Astrocyte (in vitro differentiated cells and primary cell): ENCODE data around the gene FOXK2. TPM values are rescaled to one million over a fixed set of nuclear protein-coding genes. Genes with fewer than 3 reads are reported as not detected.

Source experiments
- DNase-seq: peaks from one replicate; pipeline ENCODE4 v3.0.0-alpha.2; 2010; ENCODE audit warnings: low read depth
- FAIRE-seq: peaks from 2 replicates; lab custom pipeline; 2011; peaks lifted over from hg19 to GRCh38; lab: Jason Lieb, UNC
- H2AFZ ChIP-seq: 2 replicates; pipeline ENCODE4 v1.6.0; 2012; ENCODE audit warnings: low read depth, low read length, inconsistent platforms
- H3K27ac ChIP-seq: 2 replicates; pipeline ENCODE4 v1.5.1; 2011; ENCODE audit warnings: low read depth, low read length, inconsistent platforms
- H3K27me3 ChIP-seq: 2 replicates; pipeline ENCODE4 v1.6.0; 2011; ENCODE audit warnings: low read length, inconsistent platforms; ENCODE audit not compliant: insufficient read depth
- H3K36me3 ChIP-seq: 2 replicates; pipeline ENCODE4 v1.5.1; 2011; ENCODE audit warnings: low read length, inconsistent platforms; ENCODE audit not compliant: insufficient read depth
- H3K4me1 ChIP-seq: 2 replicates; pipeline ENCODE4 v1.5.1; 2011; ENCODE audit warnings: low read length, inconsistent platforms; ENCODE audit not compliant: insufficient read depth
- H3K4me2 ChIP-seq: 2 replicates; pipeline ENCODE4 v1.6.0; 2012; ENCODE audit warnings: low read length, inconsistent platforms
- H3K4me3 ChIP-seq: 2 replicates; pipeline ENCODE4 v1.5.1; 2011; ENCODE audit warnings: low read depth, mild to moderate bottlenecking, low read length, inconsistent platforms; ENCODE audit not compliant: insufficient read depth
- H3K79me2 ChIP-seq: 2 replicates; pipeline ENCODE4 v1.6.0; 2012; ENCODE audit warnings: mild to moderate bottlenecking, low read length, inconsistent platforms; ENCODE audit not compliant: insufficient read depth
- H3K9ac ChIP-seq: 2 replicates; pipeline ENCODE4 v1.6.0; 2012; ENCODE audit warnings: mild to moderate bottlenecking, low read length, inconsistent platforms
- H3K9me3 ChIP-seq: 2 replicates; pipeline ENCODE4 v1.5.1; 2012; ENCODE audit warnings: low read depth, mild to moderate bottlenecking, low read length, inconsistent platforms; ENCODE audit not compliant: insufficient read depth
- H4K20me1 ChIP-seq: 2 replicates; pipeline ENCODE4 v1.6.0; 2012; ENCODE audit warnings: low read length, inconsistent platforms; ENCODE audit not compliant: insufficient read depth
- H3K27ac Mint-ChIP-seq: one replicate; pipeline ENCODE4 v1.8.0; 2021; ENCODE audit warnings: mild to moderate bottlenecking, mixed read lengths; ENCODE audit not compliant: unreplicated experiment
- H3K27me3 Mint-ChIP-seq: one replicate; pipeline ENCODE4 v1.8.0; 2021; ENCODE audit warnings: low read depth, mixed read lengths; ENCODE audit not compliant: unreplicated experiment
- H3K36me3 Mint-ChIP-seq: one replicate; pipeline ENCODE4 v1.8.0; 2021; ENCODE audit warnings: low read depth, mixed read lengths; ENCODE audit not compliant: unreplicated experiment
- H3K4me1 Mint-ChIP-seq: one replicate; pipeline ENCODE4 v1.8.0; 2021; ENCODE audit warnings: low read depth, mixed read lengths; ENCODE audit not compliant: unreplicated experiment
- H3K4me3 Mint-ChIP-seq: one replicate; pipeline ENCODE4 v1.8.0; 2021; ENCODE audit warnings: mild to moderate bottlenecking, moderate library complexity, mixed read lengths; ENCODE audit not compliant: unreplicated experiment
- H3K9me3 Mint-ChIP-seq: one replicate; pipeline ENCODE4 v1.8.0; 2021; ENCODE audit warnings: mild to moderate bottlenecking, mixed read lengths; ENCODE audit not compliant: unreplicated experiment
- CTCF ChIP-seq: IDR thresholded peaks from 2 replicates; pipeline ENCODE4 v1.5.1; 2011; ENCODE audit warnings: low read depth, mild to moderate bottlenecking, inconsistent platforms, low read length, moderate library complexity; ENCODE audit not compliant: insufficient read depth
- EZH2 ChIP-seq: IDR thresholded peaks from 2 replicates; pipeline ENCODE4 v1.6.1; 2012; ENCODE audit warnings: mild to moderate bottlenecking, low read length, inconsistent platforms; ENCODE audit not compliant: insufficient read depth
- total RNA-seq: library from RNA; stranded (reverse); gene quantifications from 2 replicates; pipeline ENCODE4 v1.2.1, GENCODE V29; 2021

The FOXK2 gene
- total RNA-seq, 1 donor from 2014 or later, result 68.0 TPM

GRCh38 chr17:82497483-82498405, 21.8 kb upstream of the FOXK2 start:
- peaks cover 3% of the 10 kb centered on the region for H3K4me1 Mint-ChIP-seq
- H3K4me1 ChIP-seq, result peaks cover 11% of the 10 kb centered on the region
- TF ChIP-seq CTCF, result no peak
- no peak for TF ChIP-seq EZH2
- peak overlapping the region; percentile 73 for H3K9ac ChIP-seq
- H2AFZ ChIP-seq, result peak overlapping the region; percentile 66
- H4K20me1 ChIP-seq, result peaks cover 3% of the 10 kb centered on the region
- peak overlapping the region; percentile 87 for H3K4me2 ChIP-seq
- peak overlapping the region; percentile 84 for H3K4me3 Mint-ChIP-seq
- DNase-seq (peak; percentile 87), FAIRE-seq (no peak)
- no peaks in the 10 kb centered on the region for H3K9me3 Mint-ChIP-seq
- H3K27me3 Mint-ChIP-seq, result peaks cover 4% of the 10 kb centered on the region
- peak overlapping the region; percentile 55 for H3K4me3 ChIP-seq
- H3K36me3 Mint-ChIP-seq, result peaks cover 1% of the 10 kb centered on the region
- H3K27ac ChIP-seq, result peak overlapping the region; percentile 24
- H3K36me3 ChIP-seq, result no peaks in the 10 kb centered on the region
- H3K27me3 ChIP-seq, result no peaks in the 10 kb centered on the region
- peak overlapping the region; percentile 19 for H3K27ac Mint-ChIP-seq
- H3K79me2 ChIP-seq, result no peaks in the 10 kb centered on the region
- no peaks in the 10 kb centered on the region for H3K9me3 ChIP-seq

GRCh38 chr17:82502207-82502606, 17.3 kb upstream of the FOXK2 start:
- H3K4me2 ChIP-seq, result no peak overlapping the region
- H3K27me3 ChIP-seq, result no peaks in the 10 kb centered on the region
- H3K36me3 ChIP-seq, result no peaks in the 10 kb centered on the region
- Mint-ChIP-seq H3K36me3 (no peaks in the 10 kb centered on the region), H3K4me1 (peaks cover 3% of the 10 kb centered on the region), H3K4me3 (peak overlapping the region; percentile 45), H3K27ac (no peak overlapping the region), H3K9me3 (no peaks in the 10 kb centered on the region), H3K27me3 (peaks cover 4% of the 10 kb centered on the region)
- FAIRE-seq (no peak), DNase-seq (no peak)
- peaks cover 4% of the 10 kb centered on the region for H3K4me1 ChIP-seq
- no peak overlapping the region for H3K9ac ChIP-seq
- H3K79me2 ChIP-seq, result no peaks in the 10 kb centered on the region
- H4K20me1 ChIP-seq, result no peaks in the 10 kb centered on the region
- no peak overlapping the region for H3K27ac ChIP-seq
- TF ChIP-seq EZH2 (no peak), CTCF (no peak)
- no peak overlapping the region for H2AFZ ChIP-seq
- no peaks in the 10 kb centered on the region for H3K9me3 ChIP-seq
- no peak overlapping the region for H3K4me3 ChIP-seq
